Aorta (tissue), 5 donors: ENCODE measurements around the gene NLN. TPM values are rescaled to one million over a fixed set of nuclear protein-coding genes. Genes with fewer than 3 reads are reported as not detected.
"Not testable (repeated sequence)": the region's sequence is repeated elsewhere in the genome, so short reads cannot be mapped to it uniquely, and the experiment has no call there.

Experiments
- ATAC-seq: fragments of 200-7000 bp; cut with Tn5 transposase; one replicate; pipeline ENCODE4 v1.9.1; 2022; ENCODE audit warnings: moderate library complexity; ENCODE audit not compliant: low FRiP score
- DNase-seq, 2 donors: peaks; one replicate each; pipeline ENCODE4 v3.0.0-alpha.2; 2020
- H3K27ac ChIP-seq, 2 donors: one replicate each; pipeline ENCODE4 v1.5.1; 2013; ENCODE audit warnings: low read length in 2 of 2, mild to moderate bottlenecking in 2 of 2, moderate library complexity in 2 of 2, control low read depth in 1 of 2, inconsistent platforms in 1 of 2, low read depth in 1 of 2
- H3K27me3 ChIP-seq, 2 donors: one replicate each; pipeline ENCODE4 v1.6.1; 2013; ENCODE audit warnings: control low read depth in 1 of 2, low read length in 1 of 2, mild to moderate bottlenecking in 1 of 2, moderate library complexity in 1 of 2; ENCODE audit not compliant: insufficient read depth in 2 of 2, control insufficient read depth in 1 of 2
- H3K36me3 ChIP-seq, 2 donors: one replicate each; pipeline ENCODE4 v1.6.1; 2013; ENCODE audit warnings: control low read depth in 1 of 2, low read length in 1 of 2, mild to moderate bottlenecking in 1 of 2; ENCODE audit not compliant: insufficient read depth in 2 of 2, control insufficient read depth in 1 of 2
- H3K4me1 ChIP-seq, 2 donors: one replicate each; pipeline ENCODE4 v1.6.1; 2013; ENCODE audit warnings: low read length in 2 of 2, control low read depth in 1 of 2, mild to moderate bottlenecking in 1 of 2, moderate library complexity in 1 of 2; ENCODE audit not compliant: insufficient read depth in 2 of 2, control insufficient read depth in 1 of 2
- H3K4me3 ChIP-seq, 2 donors: one replicate each; pipeline ENCODE4 v1.5.1; 2013; ENCODE audit warnings: low read length in 2 of 2, control low read depth in 1 of 2, mild to moderate bottlenecking in 1 of 2
- H3K9me3 ChIP-seq: one replicate; pipeline ENCODE4 v1.6.1; 2013; ENCODE audit warnings: mild to moderate bottlenecking, low read length; ENCODE audit not compliant: control insufficient read depth
- WGBS, 2 donors: extraction: QIAGEN DNeasy Blood & Tissue Kit; methylation state at CpG; one replicate each; pipeline ENCODE4 v1.1.7; 2013; 5-methylcytosine and 5-hydroxymethylcytosine counted together
- intact Hi-C, 2 donors: fragments of 100-400 bp; cut with DNase I; formaldehyde crosslinking; loops; one replicate each; pipeline versions ENCODE4 v1.14.2 to v1.15.0; 2022
- polyA plus RNA-seq, 2 donors: library from polyadenylated mRNA; stranded (reverse); fragments of 200-250 nt; gene quantifications; one replicate each; pipeline ENCODE4 v1.2.3, GENCODE V29; 2013
- total RNA-seq, 2 donors: library from RNA; stranded (reverse); fragmentation: NEBNext Ultra II Directional; extraction: Animal tissue kit (Norgen Biotek cat#: 25700); gene quantifications; one replicate each; pipeline ENCODE4 v1.2.1, GENCODE V29; 2021
- donor health status: healthy with polysubstance abuse.
- donor health status: Bipolar disorder and iron deficiency.
- donor health status: DM: no; HTN: no; CAD: no.
- donor health status: DM: no; HTN: no; CAD: no.
- donor health status: DM: yes; HTN: yes; CAD: no.

Gene NLN
- total and polyA plus RNA-seq, 4 donors, result 2.5 to 16.5 (median 10.5) TPM

GRCh38 chr5:65722575-65723403 lies 784 bp downstream of the NLN start:
- H3K27me3 ChIP-seq, result no peaks in the 10 kb centered on the region
- H3K36me3 ChIP-seq, result no peaks in the 10 kb centered on the region
- intact Hi-C loops, result loop anchor here in 1 of 2 donors (10.0 kb wide), 1 partner anchor 202 kb away; the partner anchor contains the start of gene ERBIN
- 5 to 6% methylated on average over 28 of the region's 28 CpGs for WGBS, 2 donors
- DNase-seq (peak in 1 of 2 donors; percentile 48), ATAC-seq (peak; percentile 42)
- H3K4me3 ChIP-seq, result peak overlapping the region; percentile 93 to 97
- no peaks in the 10 kb centered on the region for H3K9me3 ChIP-seq
- H3K27ac ChIP-seq, result peak overlapping the region in 1 of 2 donors; percentile 32
- H3K4me1 ChIP-seq, result no peaks in the 10 kb centered on the region

- DNase-seq (no peak), ATAC-seq (no peak)
- H3K9me3 ChIP-seq, result no peaks in the 10 kb centered on the region
- intact Hi-C loops, result loop anchor here in 1 of 2 donors (10.0 kb wide), 1 partner anchor 197 kb away; the partner anchor contains the start of gene ERBIN
- H3K4me1 ChIP-seq, result no peaks in the 10 kb centered on the region
- H3K27me3 ChIP-seq, result no peaks in the 10 kb centered on the region
- 91 to 93% methylated on average over 7 of the region's 7 CpGs for WGBS, 2 donors
- H3K27ac ChIP-seq, result no peak overlapping the region
- no peaks in the 10 kb centered on the region for H3K36me3 ChIP-seq
- no peak overlapping the region for H3K4me3 ChIP-seq
These were observed 5.6 kb downstream of the NLN start for GRCh38 chr5:65727491-65728156.

- intact Hi-C loops, result loop anchor here in 1 of 2 donors (10.0 kb wide), 1 partner anchor 197 kb away; the partner anchor contains the start of gene ERBIN
- no peaks in the 10 kb centered on the region for H3K36me3 ChIP-seq
- no peaks in the 10 kb centered on the region for H3K4me1 ChIP-seq
- DNase-seq, result no peak
- ATAC-seq, result no peak
- H3K27me3 ChIP-seq, result no peaks in the 10 kb centered on the region
- no peaks in the 10 kb centered on the region for H3K9me3 ChIP-seq
- H3K4me3 ChIP-seq, result no peak overlapping the region
- H3K27ac ChIP-seq, result no peak overlapping the region
- 82 to 86% methylated on average over 1 of the region's 1 CpG for WGBS, 2 donors
These were observed 6.2 kb downstream of the NLN start for GRCh38 chr5:65728218-65728617.

DNA sequence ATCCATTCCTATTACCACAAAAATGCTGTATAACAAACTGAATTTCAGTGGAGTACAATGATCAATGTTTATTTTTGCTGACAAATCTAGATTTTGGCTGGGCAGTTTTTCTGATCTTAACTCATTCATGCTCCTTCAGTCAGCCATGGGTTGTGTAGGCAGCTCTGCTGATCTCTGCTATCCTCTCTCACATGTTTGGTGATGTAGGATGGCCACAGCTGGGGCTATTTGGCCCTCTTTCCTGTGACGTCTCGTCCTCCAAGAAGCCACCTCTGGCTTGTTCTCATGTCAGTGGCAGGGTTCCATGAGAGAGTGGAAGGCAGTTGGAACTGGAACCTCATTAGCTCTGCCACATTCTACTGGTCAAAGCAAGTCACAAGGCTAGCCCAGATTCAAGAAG lies 8.9 kb downstream of the NLN start:
- Histone ChIP-seq H3K4me3 (no peak overlapping the region), H3K27me3 (no peaks in the 10 kb centered on the region), H3K4me1 (no peaks in the 10 kb centered on the region), H3K27ac (no peak overlapping the region), H3K9me3 (no peaks in the 10 kb centered on the region), H3K36me3 (no peaks in the 10 kb centered on the region)
- intact Hi-C loops, result no loop called here
- ATAC-seq (no peak), DNase-seq (no peak)
- WGBS, 2 donors, result 35 to 39% methylated on average over 2 of the region's 2 CpGs

- H3K27ac ChIP-seq, ATAC-seq, H3K9me3 ChIP-seq, intact Hi-C loops, H3K4me3 ChIP-seq, H3K36me3 ChIP-seq, H3K4me1 ChIP-seq, H3K27me3 ChIP-seq: not testable (repeated sequence)
- peak in 1 of 2 donors; percentile 76 for DNase-seq
- 96% methylated on average over 3 of the region's 3 CpGs for WGBS, 2 donors
These were observed 10.0 kb downstream of the NLN start for GRCh38 chr5:65732046-65732445.

DNA sequence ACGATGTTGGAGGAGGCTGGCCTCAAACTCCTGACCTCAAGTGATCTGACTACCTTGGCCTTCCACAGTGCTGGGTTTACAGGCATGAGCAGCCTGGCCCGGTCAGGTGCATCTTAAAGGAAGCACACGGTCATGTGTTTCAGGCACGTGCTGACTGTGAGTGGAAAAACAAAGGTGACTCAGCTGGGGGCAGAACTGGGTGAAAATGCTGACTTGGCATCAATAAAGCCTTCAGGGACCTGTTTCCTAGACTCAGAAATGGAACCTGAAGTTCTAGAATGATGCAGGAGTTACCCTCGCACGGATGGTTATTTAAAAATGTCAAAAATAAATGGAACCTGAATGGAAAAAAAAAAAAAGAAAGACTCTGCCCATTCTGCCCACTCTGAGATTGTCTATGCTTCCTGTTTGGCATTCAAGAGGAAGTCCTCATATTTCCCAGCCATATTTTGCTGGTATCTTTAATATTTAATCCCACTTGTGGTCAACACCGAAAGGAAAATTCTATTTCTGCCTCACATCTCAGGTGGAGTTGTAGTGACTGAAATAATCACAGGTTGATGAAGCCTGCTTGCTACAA lies 12.3 kb downstream of the NLN start:
- H3K36me3 ChIP-seq, intact Hi-C loops, H3K27ac ChIP-seq, H3K4me3 ChIP-seq, H3K4me1 ChIP-seq, H3K9me3 ChIP-seq, DNase-seq, H3K27me3 ChIP-seq, ATAC-seq: not testable (repeated sequence)
- WGBS, 2 donors, result 73 to 83% methylated on average over 7 of the region's 7 CpGs

- Histone ChIP-seq H3K27me3 (no peaks in the 10 kb centered on the region), H3K4me3 (no peak overlapping the region), H3K9me3 (no peaks in the 10 kb centered on the region), H3K4me1 (no peaks in the 10 kb centered on the region), H3K27ac (no peak overlapping the region), H3K36me3 (no peaks in the 10 kb centered on the region)
- intact Hi-C loops, result no loop called here
- DNase-seq (no peak), ATAC-seq (no peak)
- 95 to 100% methylated on average over 1 of the region's 1 CpG for WGBS, 2 donors
These were observed 12.9 kb downstream of the NLN start for GRCh38 chr5:65734921-65735320.

GRCh38 chr5:65736011-65736410 lies 14.0 kb downstream of the NLN start:
- Histone ChIP-seq H3K4me3 (no peak overlapping the region), H3K27me3 (no peaks in the 10 kb centered on the region), H3K36me3 (no peaks in the 10 kb centered on the region), H3K4me1 (no peaks in the 10 kb centered on the region), H3K27ac (no peak overlapping the region), H3K9me3 (no peaks in the 10 kb centered on the region)
- WGBS, 2 donors, result 86 to 88% methylated on average over 1 of the region's 1 CpG
- ATAC-seq (no peak), DNase-seq (no peak)
- intact Hi-C loops, result no loop called here
